Stimulated activated CD4-positive, alpha-beta T cell treated with anti-CD3 and anti-CD28 coated beads, Interleukin-4, amount 100 ng/mL, for 24 hours (primary cell): ENCODE results near the gene PTPRD.

Experiments used
- DNase-seq: peaks from one replicate; pipeline ENCODE4 v3.0.0-alpha.2; 2020

The PTPRD gene

DNA sequence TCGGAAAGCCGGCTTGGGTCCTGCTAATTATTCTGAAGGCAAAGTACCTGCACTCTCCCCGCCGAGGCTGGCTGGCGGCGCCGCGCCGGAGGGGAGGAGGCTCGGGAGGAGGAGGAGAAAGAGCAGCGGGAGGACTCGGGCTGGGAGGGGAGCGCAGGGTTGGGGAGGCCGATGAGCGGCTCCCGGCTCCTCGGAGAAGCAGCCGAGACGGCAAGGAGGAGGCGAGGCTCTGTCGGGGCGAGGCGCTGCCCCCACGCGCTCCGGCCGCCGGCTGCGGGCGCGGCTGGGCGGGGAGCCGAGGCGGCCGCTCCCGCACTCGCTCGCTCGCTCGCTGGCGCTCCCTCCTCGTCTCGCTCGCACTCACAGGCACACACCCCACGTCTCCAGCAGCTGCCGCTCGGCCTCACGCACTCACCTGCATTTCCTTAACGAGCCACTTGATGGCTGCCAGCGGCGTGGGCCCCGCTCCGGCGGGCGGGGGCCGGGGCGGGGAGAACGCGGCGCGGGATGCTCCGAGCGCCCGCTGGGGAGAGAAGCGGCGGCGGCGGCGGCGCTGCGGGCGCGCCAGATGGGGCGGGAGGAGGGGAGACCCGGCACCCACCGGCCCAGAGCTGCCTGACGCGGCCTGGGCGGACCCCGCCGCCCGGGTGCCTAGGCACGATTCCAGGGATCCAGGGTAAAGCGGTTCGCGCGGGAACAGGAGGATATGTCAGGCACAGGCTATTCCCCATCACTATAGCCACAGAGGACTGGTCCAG is at the start of gene PTPRD:
PTPRD (minus strand) TSS at position 362 of the 758 bp plus-strand sequence.
- peak; percentile 5 for DNase-seq

DNA sequence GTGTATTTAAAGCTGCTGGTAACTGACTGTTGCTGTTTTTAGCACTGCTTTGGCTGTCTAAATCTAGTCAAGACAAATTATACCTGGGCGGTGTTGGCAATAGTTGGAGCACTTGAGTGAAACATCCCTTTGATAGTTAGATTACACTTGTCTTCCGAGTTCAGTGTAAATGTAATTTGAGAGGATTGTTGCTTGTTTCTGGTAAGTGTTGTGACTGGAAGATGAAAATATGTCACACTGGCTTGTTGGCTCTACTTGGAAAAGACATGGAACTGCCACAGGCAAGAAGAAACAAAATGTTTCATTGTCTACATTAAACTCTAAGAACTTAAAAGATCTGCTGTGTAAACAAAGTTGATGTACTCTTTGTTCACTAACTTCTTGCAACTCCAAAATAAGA is 49.2 kb upstream of the PTPRD start:
- DNase-seq: no peak

DNA sequence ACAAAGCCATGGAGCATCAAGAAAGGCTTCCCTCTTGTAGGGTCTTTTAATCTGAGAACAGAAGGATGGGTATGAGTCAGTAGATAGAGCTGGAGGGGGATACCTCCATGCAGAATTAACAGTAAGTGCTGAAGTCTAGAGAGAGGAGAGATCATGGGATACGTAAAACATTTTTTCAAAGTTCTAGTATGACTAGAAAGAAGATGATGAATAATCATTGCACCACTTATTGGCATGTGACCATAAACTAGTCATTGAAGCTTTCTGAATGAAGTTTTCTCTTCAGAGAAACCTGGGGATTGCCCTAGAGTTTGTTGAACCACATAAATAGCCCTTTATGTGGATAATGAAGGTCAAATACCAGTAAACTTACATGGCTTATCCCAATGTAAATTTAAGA is 48.6 kb upstream of the PTPRD start:
- no peak for DNase-seq

DNA sequence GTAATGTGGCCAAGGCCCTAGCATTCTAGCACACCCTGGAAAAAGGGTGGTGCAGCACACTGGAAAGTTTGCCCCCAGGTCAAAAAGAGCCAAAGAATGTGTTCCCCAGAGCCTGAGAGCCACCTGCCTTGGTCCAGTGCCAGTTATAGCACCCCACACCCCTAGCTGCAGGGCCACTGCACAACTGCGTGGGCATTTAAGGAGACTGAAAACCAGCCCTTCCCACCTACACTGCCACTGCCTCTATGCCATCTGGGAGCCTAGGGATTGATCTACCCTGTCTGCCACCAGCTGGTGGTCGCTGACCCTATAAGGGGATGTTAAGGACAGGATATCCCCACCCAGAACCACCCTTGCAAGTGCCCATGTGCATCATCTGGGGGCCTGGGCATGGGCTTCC is 38.2 kb upstream of the PTPRD start:
- no peak for DNase-seq

DNA sequence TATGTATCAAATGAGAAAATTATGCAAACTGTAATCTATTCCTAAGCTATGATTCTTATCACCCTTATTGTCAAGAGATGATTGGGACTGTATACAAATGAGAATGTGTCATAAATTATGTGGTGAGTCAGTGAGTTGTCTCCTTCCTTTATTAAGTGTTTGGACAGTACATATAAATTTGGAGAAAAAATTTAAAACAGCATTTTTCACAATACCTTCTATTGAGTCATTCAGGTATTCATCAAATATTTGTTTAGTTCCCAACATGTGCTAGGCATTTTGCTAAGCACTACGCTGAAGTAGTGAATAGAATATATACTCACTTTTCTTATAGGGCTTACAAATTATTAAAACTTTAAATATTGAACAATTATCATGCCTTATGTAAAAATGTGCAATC is 36.3 kb upstream of the PTPRD start:
- no peak for DNase-seq

DNA sequence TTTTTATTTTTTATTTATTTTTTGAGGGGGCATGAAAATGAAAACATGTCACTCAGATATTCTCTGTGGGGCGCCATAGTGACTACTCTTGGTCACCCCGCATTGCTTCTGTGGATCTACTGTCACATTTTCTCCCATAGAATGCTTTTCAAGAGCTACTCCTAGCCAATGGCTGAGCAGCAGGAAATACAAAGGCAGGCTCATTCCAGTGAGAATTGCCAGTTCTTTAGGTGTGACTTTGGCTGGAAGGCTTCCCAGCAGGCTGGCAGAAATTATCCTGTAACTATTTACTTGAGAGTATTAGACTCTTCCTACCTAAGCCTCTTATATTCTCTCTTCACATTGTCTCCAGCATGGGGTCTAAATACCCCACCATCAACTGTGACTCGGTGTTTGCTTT is 21.0 kb upstream of the PTPRD start:
- no peak for DNase-seq

DNA sequence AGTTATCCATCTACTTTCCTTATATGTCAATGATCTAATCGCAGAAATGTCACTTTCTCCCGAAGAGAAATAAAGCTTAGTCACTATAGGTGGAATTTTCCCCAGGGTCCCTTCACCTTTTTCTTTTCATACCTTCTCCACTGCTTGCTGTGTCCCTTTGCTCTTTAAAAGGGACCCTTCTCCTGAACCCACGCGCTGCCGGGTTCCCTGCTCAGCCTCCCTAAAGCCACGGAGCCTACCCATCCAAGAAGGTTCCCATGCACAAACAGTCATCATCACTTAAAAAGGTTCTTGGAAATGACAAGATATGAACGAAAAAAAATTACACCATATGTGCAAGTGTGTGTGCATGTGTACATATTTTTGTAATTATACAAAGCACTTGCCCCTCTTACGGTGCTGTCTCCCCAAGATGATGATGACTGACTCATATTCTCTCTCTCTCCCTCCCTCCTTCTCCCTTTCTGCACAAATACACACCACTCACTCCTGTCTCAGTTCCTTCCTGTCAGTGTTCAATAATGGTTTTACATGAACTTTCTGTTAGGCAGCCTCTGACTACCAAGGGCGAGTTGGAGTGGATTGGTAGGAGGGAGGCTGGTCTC is 1.5 kb upstream of the PTPRD start:
- DNase-seq: no peak

DNA sequence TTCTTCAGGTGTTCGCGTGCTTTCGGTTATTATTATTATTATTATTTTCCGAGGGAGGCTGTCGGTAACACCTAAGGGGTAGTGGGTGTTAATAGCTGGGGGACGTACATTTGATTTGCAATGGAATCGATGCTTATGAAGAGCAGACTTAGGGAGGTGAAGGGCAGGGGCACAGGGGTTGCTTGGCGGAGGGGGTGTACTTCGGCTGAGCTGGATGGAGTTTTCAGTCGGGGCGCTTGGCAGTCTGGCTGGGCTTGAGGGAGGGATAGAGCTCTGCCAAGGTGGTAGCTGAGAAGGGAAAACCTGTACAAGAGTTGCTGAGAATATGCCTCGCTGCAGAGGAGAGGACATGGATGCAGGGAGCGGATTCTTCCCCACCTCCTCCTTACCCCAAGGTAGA is 617 bp upstream of the PTPRD start:
- no peak for DNase-seq

DNA sequence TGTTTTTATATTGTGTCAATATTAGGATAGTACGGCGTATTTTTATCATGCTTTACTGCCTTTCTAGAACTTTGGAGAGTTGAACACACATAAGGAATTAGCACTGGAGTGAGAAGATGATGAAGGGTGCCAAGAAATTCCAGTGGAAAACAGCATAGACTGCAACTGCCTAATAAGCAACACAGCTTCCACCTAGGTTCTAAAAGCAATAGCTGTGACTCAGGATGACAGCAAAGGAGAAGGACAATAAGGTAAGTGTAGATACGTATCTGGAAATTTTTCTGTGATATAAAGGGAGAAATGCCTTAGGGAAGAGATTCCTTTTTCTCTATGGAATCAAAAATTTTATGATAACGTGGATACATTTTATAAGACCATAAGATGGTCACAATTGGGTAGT is 7.4 kb downstream of the PTPRD start:
- DNase-seq: no peak

DNA sequence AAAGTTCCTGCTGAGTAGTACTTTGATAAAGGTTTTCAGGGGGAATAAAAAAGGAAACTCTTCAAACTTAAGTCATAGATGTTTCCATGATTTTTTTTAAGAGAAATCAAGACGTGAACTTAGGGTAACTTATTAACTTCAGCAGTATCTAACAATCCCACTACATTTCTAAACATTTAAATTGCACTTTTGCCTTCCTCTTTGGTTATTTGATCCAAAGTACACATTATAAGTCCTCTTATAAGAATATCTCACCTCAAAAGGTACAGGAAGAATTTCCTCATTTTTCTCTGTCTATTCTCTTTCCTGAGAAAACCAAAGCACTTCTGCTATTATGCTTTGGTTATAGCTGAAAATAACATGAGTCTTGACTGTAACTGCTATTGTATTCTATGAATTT is 7.9 kb downstream of the PTPRD start:
- no peak for DNase-seq

DNA sequence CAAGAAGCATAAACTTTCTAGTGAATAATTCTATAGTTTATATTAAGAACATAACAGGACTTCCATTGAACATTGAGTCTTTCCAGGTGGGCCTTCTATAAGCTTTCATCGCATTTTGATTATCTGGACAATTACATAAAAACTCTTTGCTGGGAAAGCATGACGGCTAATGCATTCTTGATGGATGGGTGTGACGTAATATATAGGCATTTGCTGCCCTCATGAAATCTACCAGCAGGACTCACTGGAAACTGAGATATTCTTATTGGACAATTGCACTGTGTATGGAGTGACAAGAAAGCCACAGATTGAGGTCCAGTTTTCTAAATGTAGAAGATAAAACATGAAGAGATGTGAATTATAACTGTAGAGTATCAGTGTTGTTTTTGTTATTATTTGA is 15.0 kb downstream of the PTPRD start:
- DNase-seq: no peak

DNA sequence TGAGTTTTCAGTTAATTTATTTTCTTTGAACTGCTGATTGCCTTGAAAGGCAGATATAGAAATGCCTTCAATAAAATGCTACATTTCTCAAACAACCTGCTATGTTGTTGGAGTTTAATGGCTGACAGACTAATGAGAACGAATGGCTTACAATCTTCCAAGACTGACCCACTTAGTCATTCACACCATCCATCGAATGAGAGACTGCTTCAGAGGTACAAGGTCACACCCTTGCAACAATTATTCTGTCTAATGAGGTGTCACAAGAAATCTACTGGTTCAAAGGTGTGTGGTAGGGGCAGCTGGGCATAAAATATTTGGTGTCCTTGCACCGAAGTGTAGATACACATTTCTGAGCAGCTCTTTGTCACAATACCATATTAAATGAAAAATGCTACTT is 18.3 kb downstream of the PTPRD start:
- no peak for DNase-seq

DNA sequence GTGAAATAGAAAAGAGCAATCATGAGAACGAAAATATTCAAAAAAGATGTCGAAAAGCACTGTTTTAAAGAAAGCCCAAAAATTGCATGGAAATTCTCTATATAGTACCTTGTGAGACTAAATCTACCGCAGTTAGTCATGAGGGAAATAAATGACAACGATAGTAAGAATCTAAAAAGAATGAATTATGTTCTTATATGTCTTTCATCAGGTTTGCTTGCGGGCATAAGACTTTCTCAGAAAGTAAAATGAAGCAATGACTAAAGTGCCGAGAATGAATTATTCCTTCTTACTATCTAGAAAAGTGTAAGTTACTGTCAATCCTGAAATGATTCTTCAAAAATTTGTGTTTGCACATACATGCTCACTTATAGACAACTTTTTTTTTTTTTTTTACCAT is 26.4 kb downstream of the PTPRD start:
- DNase-seq: no peak

DNA sequence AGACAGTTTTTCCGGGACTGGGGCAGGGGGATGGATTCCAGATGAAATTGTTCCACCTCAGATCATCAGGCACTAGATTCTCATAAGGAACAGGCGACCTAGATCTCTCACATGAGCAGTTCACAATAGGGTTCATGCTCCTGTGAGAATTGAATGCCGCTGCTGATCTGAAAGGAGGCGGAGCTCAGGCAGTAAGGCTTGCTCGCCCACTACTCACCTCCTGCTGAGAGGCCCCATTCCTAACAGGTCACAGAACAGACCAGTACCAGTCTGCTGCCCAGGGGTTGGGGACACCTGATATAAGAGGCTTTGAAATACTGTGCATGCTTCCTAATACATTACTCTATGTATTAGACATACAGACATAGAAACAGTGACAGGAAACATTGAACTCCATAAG is 41.1 kb downstream of the PTPRD start:
- DNase-seq: no peak

DNA sequence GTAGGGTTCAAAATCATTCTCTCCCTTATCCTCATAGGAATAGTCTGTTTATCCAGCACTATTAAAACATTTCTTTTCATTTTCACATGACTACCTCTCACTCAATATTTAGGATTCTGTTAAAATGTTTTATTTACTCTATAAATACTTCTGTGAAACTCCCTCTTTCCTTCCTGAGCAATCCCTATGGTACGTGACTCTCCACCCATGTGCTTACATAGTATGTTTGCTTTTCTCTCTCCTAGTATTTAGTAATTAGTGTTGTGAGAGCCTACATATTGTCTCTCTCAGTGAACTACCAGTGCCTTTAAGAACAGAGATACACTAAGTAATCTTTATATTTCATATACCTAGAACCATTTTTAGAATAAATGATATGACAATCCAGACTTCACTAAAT is 46.0 kb downstream of the PTPRD start:
- no peak for DNase-seq

DNA sequence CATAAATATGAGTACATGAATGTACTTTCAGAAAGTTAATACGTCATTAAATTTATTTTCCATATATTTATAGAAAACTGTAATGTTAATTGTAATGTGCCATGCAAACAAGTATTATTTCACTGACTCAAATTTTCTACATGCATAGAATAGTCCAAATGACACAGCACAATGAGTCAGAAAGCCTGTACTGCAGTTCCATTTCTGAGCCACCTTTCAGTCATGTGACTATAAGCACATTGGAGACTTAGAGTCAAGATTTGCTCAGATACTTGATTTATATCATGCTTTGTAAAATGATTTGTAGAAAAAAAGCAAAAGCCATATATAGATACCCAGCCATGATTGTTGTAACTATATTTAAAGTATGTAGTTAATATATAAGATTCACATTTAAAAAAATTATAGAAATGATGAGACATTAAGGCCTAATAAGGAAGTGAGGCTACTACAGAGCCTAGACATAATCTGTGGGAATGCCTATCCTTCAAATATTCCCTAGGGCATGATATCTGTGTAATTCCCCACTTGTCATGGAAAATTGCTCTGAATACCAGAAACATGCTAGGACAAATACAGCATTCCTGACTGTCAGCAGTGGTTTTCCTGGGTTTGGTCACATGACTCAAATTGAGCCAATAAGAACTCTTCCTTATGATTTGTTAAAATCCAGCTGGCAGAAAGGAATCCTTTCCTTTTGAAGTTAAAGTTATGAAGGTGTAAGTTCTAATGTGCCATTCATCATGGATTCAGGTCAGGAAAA is 50.0 kb downstream of the PTPRD start:
- no peak for DNase-seq

DNA sequence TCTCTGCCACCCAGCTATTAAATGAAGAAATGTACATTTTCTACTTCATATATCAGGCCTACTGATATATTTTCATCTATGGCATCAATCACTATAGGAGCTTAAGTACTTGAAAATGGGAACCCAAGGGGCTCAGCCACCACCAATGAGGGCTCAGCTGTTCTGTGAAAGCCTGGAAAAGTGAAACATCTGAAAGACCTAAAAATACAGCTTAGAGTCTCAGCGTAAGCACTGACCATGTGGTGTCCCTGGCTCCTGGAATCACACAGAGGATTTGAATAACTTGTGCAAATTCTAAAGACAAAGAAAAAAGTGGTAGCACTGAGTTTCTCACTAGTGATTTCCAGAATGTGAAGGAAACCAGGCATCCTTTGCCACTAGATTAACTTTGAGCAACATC is 64.5 kb downstream of the PTPRD start:
- DNase-seq: no peak

DNA sequence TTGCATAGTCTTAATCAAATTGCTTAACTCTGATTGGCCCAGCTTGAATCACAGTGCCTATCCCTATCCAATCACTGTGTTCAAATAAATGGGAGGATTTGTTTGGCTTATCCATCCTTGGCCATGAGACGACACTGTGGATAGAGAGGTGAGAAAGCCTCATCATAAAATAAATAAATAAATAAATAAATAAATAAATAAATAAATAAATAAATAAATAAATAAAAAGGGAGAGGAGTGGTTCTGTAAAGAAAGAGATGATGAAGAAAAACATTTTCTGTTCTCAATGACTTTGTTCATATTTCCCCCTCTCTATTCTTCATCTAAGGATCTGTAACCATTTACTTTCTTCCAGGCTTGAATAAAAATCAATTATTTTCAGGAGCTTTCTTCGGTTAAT is 74.7 kb downstream of the PTPRD start:
- no peak for DNase-seq

DNA sequence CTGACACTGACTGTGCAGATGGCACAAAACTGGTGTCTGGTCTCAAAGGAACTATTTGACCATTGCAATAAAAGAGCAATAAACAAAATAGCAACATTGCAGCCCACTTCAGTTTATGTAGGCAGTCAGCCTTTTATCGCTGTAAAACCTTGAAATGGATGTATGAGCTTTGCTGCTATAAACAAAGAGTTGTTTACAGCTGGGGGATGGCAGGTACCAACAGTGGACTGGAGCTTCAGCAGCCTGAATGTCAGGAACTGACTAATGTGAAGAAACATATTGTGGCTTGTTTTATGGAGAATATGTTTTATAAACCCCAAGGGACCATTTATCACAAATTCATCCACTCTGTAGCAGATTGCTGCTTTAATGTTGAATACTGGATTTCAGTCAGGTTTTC is 78.0 kb downstream of the PTPRD start:
- DNase-seq: no peak

DNA sequence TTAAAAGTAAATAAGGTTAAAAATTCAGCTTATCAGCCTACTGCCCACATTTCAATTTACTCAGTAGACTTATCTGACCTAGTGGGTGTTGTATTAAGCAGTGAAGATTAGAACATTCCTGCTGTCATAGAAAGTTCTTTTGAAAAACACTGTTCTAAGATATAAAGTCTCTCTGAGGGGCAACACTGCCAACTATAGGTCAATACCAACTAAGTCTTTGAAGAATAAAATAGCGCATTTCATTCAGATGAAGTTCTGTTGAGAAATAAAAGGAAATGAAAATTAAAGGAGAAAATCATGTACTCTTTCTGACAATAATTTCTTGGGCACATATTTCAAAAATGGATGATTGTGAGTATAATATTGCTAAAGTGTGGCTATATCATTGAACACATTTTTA is 86.8 kb downstream of the PTPRD start:
- DNase-seq: no peak

DNA sequence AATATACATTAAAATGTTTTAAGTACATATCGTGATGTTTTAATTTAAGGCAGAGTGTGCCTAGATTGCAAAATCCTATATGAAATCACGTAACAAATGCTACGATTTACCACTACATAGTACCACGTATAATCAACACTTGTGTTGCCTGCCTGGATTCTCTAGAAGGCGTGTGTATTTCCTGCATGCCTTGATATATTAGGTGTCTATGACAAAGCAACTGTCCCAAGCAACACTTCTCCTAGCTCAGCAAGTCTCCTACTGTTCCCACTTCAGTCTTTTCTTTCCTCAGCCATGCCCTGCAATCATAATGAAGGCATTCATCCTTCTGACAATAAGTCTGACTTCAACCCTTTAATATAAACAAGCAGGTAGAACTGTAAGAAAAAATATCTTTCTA is 89.6 kb downstream of the PTPRD start:
- DNase-seq: no peak

DNA sequence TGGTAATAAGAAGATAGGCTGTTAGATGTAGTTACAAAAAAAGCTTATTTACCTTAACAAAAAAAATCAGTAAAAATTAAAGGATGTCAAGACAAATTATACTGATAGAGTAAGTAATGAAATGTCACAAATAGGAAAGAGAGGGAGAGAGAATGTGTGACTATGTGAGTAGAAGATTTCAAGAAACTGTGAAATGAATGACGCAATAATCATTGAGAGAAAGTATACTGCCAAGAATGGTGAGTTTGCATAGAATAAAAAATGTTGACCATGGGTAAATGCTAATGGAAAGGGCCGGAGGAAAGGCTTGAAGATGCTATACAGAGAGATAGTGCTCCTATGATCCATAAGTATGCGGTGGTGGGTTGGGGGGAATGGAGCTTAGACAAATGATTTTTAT is 100.7 kb downstream of the PTPRD start:
- no peak for DNase-seq

DNA sequence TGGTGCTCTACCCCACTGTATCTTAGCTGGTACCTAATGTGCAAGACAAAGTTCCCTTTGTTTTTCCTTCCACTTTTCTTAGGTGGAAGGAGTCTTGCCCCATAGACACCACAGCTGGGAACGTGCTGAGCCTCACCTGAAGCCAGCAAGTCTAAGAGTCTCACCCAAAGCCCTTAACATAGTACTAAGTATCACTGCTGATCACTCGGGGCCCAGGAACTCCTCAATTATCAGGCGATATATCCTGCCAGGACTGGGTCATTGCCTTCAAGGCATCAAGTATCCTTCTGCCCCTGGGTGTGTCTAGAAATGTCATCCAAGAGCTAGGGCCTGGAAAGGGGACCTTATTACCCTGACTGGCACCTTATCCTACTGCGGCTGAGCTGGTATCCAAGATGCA is 123.9 kb downstream of the PTPRD start:
- DNase-seq: no peak

DNA sequence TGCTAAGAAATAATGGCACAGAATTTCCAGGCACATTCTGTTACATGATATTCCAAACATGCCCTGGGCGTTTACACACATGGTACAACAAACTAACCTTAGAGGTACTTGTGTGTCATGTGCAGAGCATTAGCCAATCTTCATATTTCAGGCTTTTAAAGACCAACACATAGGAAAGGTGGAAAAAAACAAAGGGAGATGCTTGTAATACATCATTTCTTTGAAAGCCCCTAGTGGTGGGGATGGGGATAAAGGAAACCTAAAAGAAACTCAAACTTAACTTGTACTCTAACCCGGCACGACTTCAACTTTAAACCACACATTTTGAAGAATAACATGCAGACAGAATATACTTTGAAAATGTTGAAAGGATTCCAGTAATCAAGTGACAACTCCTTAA is 133.6 kb downstream of the PTPRD start:
- DNase-seq: no peak
